Right kidney (tissue), 1 donor: Measurements from ENCODE around the gene VSIG10L.

Source experiments
- DNase-seq: peaks from one replicate; pipeline ENCODE4 v3.0.0-alpha.2; 2016

VSIG10L gene

DNA sequence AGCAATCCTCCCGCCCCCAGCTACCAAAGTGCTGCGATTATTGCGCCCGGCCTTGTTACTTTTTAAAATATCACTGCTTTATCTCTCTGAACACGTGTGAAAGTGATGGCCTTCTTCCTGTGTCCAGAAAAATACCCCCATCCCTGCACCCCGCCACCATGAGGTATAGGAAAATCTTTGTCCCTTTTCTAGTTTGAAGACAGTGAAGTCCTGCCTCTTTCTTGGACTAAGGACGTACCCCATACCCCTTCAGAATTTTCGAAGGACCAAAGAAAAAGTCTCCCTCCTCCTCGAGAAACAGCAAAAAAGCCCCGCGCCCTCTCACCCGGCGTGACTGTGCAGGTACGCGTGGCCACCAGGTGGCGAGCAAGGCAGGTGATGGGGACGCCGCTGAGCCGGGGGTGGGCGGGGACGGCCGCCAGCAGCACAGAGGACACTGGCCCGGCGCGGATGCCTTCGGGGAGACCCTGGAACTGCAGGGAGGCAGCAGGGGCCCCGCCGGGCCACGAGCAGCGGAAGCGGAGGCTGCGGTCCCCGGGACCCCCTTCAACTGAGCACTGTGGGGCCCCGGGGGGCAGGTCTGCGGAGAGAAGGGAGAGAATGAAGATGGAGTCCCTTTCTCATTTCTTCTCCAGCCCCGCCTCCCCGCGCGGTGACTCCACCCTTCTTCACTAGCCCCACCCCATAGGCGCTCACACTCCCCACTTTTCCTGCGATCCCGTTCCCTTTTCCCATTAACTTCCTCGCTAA, 3.2 kb downstream of the VSIG10L start:
- peak; percentile 98 for DNase-seq

- no peak for DNase-seq
Measured at GRCh38 chr19:51337861-51338562, 3.9 kb downstream of the VSIG10L start.

GRCh38 chr19:51337141-51337860, 4.6 kb downstream of the VSIG10L start:
- no peak for DNase-seq

- DNase-seq: no peak
Measured at GRCh38 chr19:51333836-51334460, 8.0 kb downstream of the VSIG10L start.

GRCh38 chr19:51331716-51332115, 10.2 kb downstream of the VSIG10L start:
- no peak for DNase-seq

DNA sequence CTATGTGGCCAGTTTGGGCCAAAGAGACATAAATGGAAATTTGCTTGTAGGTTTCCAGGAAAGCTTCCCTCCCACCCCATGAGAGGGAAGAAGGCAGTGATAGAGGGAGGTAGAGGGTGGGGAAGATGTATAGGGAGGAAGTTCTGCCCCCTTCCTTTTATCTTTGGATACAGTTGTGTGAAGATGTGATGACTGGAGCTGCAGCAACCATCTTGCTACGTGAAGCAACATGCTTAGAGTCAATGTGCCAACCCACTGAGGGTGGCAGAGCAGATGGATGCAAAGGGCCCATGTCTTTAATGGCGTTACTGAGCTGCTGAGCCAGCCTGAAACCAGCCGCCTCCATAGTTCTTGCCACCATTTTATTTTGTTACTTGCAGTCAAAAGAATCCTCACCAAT, 10.7 kb downstream of the VSIG10L start:
- no peak for DNase-seq

- no peak for DNase-seq
Measured at GRCh38 chr19:51330366-51330765, 11.6 kb downstream of the VSIG10L start.

DNA sequence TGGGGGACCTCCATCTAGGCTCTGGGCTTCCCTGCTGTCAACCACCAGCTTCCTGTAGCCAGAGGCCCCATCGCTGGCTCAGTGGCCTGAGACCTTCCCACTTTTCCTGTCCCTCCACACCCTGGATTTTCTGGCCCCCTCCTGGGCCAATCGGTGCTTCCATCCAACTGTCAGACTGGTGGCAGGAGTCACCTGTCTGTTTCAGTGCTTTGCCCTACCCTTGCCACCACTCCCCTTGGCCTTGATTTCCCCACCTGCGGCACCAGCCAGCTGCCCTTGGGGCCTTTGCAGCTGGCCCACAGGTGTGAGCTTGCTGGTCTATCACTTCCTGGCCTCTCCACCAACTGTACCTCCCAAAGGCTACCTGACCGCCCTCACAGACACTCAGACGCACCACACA, 12.5 kb downstream of the VSIG10L start:
- no peak for DNase-seq

GRCh38 chr19:51327066-51328001, 14.6 kb downstream of the VSIG10L start:
- DNase-seq: peak; percentile 52

DNA sequence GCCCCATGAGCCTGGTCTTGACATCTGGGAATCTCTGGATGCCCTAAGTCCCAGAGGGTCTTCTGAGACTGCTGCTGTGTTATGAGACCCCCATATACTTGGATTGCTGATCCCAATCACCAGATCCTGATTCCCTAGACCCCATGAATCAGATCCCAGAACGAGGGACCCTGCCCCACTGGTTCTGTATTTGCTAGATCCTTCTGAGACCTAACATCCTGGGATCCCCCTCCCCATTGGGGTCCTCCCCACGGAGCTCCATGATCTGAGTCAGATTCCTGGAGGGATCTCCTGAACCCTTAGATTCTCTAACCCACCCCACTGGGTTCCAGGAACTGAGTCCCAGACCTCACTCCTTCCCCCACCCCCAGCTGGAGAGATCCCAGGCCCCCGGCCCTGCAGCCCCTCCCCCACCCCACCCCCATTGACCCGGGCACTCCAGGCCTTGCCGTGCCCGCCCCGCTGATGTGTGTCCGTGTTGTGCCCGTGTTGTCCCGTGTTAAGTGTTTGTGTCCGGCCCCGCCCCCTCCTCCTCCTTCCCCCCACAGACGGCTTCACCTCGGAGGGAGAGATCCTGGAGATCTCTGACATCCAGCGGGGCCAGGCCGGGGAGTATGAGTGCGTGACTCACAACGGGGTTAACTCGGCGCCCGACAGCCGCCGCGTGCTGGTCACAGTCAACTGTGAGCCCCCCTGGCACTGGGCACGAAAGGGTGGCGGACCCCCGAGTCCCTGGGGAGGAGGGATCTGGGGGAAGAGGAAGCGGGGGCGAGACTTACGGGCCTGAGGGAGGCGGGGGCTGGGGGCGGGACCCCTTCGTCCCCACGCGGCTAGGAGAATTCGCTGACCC, 15.5 kb downstream of the VSIG10L start:
- DNase-seq: no peak

- no peak for DNase-seq
Measured at GRCh38 chr19:51325161-51325976, 16.6 kb downstream of the VSIG10L start.

GRCh38 chr19:51324167-51324481, 17.8 kb downstream of the VSIG10L start:
- no peak for DNase-seq

GRCh38 chr19:51323481-51324166, 18.3 kb downstream of the VSIG10L start:
- no peak for DNase-seq

DNA sequence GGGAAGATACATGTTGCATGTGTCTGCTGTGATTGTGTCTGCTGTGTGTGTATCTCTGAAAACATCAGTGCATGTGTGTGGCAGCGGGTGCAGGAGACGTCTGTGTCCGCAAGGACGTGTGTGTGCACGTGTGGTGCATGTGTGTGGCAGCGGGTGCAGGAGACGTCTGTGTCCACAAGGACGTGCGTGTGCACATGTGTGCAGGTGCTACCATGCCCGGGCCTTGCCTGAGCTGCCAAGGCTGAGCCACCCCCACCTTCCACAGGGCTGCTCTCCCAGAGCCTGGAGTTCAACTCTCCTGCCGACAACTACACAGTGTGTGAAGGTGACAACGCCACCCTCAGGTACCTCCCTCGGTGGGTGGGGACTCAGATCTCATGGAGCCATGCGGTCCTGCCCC, 20.1 kb downstream of the VSIG10L start:
- DNase-seq: no peak

DNA sequence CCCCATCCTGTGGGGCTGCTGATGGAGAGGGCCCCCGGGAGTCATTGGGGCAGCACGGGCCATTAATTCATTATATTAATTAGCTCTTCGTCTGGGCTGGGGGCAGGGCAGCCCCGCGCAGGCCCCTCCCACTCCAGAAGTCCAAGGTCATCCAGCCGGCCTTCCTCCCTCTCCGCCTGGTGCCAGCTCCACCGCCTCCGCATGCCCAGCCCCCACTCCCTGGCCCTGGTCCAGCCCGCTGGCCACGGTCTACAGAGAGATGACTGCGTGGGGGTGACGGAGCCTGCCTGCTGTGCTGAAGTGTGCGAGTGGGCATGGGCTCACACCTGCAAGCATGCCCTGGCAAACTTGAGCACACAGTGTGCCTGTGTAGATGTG, 21.7 kb downstream of the VSIG10L start:
- DNase-seq: peak; percentile 51

DNA sequence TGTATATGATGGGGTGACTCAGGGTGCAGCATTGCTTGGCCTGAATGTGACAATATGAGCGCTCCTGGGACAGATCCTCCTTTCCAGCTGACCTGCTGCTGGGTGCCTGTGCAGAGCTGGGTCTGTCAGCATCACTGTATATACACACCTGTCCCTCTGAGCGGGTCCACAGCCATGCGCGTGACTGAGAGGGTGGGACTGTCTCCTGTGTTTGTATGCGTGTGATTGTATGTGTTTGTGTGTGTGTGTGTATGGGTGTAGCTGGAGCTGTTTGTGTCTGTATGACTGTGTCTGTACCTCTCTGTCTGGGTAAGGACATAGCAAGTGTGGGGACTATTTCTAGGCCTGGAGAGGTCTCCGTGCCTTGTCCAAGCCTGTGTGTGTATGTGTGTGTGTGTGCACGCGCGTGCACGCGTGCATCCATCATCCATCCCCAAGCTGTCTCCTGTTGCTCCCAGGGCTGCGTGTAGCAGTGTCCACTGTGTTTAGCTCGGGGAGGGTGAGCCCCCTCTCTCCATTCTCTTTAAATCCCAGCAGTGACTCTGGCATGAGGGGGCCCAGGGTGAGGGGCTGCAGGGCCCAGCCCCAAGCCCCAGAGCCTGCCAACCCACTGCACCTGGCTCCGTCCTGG, 22.2 kb downstream of the VSIG10L start:
- no peak for DNase-seq

DNA sequence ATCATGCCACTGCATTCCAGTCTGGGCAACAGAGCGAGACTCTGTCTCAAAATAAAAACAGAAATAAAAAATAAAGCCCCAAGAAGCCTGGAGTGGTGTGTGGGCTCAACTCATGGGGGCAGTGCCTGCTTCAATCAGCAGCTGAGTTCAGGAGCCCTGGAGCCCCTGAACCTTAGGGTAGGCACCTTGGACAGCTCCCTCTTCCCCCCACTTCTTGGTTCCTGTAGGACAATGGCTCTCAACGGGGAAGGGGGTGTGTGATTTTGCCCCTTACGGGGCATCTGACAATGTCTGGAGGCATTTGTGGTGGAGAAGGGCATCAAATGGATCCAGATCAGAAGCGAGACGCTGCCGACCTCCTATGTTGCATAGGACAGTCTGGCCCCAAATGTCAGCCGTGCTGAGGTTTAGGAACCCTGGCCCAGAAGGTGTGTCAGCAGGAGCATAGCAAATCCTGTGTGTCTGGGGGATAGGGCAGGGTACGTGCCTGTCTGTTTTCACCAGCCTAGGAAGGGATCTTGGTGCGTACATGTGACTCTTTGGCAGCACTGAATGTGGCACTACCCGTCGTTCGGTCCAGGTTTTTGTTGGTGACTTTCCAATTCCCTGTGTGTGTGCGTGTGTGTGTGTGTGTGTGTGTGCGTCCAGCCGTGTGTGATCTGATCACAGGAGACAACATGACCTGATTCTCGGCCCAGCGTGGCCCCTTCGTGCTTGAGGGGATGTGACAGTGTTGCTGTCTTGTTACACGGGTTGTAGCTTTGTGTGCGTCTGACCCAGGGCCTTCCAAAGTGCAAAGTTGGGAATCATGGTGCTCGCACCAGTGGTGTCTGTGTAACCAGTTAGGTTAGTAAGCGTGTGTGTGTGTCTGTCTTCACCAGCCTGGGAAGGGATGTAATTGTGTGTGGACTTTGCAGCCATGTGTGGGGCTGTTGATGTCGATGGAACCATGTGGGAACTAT, 23.0 kb downstream of the VSIG10L start:
- no peak for DNase-seq

- no peak for DNase-seq
Measured at GRCh38 chr19:51317968-51318367, 24.0 kb downstream of the VSIG10L start.
